GM12891 (cell line): ENCODE data around the gene RIPOR3.

Source experiments
- PAX5 ChIP-seq: IDR thresholded peaks from 2 replicates; pipeline ENCODE4 v1.6.1; 2011; ENCODE audit warnings: low read length, moderate library complexity, mild to moderate bottlenecking; ENCODE audit not compliant: insufficient read depth, severe bottlenecking
- POLR2A ChIP-seq: IDR thresholded peaks from 2 replicates; pipeline ENCODE4 v1.6.1; 2011; ENCODE audit warnings: low read depth, low read length, control low read depth
- POLR2AphosphoS5 ChIP-seq: IDR thresholded peaks from 2 replicates; pipeline ENCODE4 v1.6.1; 2011; ENCODE audit warnings: low read depth, low read length, control low read depth
- SPI1 ChIP-seq: IDR thresholded peaks from 2 replicates; pipeline ENCODE4 v1.6.1; 2011; ENCODE audit warnings: low read depth, low read length, control low read depth
- TAF1 ChIP-seq: IDR thresholded peaks from 2 replicates; pipeline ENCODE4 v1.6.1; 2011; ENCODE audit warnings: low read depth, low read length, control low read depth

DNA sequence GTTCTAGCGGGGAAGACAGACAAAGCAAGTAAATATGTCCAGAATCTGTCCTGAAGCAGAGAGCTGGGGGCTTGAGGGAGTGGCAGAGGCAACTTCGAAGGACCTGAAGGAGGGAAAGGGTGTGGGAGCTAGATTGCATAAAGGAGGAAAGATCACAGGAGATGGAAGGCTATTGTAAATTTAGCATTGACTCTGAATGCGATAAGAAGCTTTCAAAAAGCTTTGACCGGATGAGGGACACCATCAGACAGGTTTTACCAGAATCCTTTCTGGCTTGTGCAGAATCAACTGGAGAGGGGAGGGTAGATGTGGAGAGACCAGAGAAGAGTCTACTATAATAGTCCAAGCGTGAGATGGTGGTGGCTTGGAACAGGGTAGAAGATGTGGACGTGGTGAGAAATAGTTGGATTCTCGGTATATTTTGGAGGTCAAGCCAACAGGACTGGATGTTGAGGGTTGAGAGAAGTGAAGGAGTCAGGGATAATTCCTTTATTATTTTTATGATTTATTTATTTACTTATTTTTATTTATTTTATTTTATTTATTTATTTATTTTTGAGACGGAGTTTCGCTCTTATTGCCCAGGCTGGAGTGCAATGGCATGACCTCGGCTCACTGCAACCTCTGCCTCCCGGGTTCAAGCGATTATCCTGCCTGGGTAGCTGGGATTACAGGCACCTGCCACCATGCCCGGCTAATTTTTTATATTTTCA is 19.9 kb upstream of the RIPOR3 start:
- TF ChIP-seq POLR2A (no peak), POLR2AphosphoS5 (no peak), TAF1 (no peak), PAX5 (no peak), SPI1 (no peak)
